DND-41 (cell line): ENCODE results near the gene PRTN3.

Experiments used
- ATAC-seq: fragments of 200-7000 bp; cut with Tn5 transposase; 3 replicates; pipeline ENCODE4 v1.9.1; 2021; ENCODE audit warnings: low read depth; ENCODE audit not compliant: insufficient read depth
- DNase-seq: peaks from one replicate; pipeline ENCODE4 v3.0.0-alpha.2; 2020
- H2AFZ ChIP-seq: 2 replicates; pipeline ENCODE4 v1.6.0; 2012; ENCODE audit warnings: low read depth, low read length
- H3K27ac ChIP-seq: 2 replicates; pipeline ENCODE4 v1.5.1; 2012; ENCODE audit warnings: low read length, inconsistent platforms
- H3K27me3 ChIP-seq: fragments of 200-600 bp; sonication (generic); 2 replicates; pipeline ENCODE4 v1.6.0; 2012; ENCODE audit warnings: low read length, mild to moderate bottlenecking, inconsistent platforms; ENCODE audit not compliant: insufficient read depth, poor library complexity
- H3K36me3 ChIP-seq: 2 replicates; pipeline ENCODE4 v1.5.1; 2012; ENCODE audit warnings: low read length, inconsistent platforms; ENCODE audit not compliant: insufficient read depth
- H3K4me1 ChIP-seq: 2 replicates; pipeline ENCODE4 v1.5.1; 2012; ENCODE audit warnings: mild to moderate bottlenecking, low read length; ENCODE audit not compliant: insufficient read depth
- H3K4me2 ChIP-seq: 2 replicates; pipeline ENCODE4 v1.6.0; 2012; ENCODE audit warnings: mild to moderate bottlenecking, moderate library complexity, low read length, inconsistent platforms; ENCODE audit not compliant: insufficient read depth
- H3K4me3 ChIP-seq, 2 experiments: fragments of 200-600 bp in 1 of 2; shearing (Covaris generic) in 1 of 2; 2 replicates each; pipeline ENCODE4 v1.5.1; 2012 to 2016; ENCODE audit warnings: inconsistent platforms in 2 of 2, low read length in 2 of 2, mild to moderate bottlenecking in 2 of 2, low read depth in 1 of 2, moderate library complexity in 1 of 2
- H3K79me2 ChIP-seq: 2 replicates; pipeline ENCODE4 v1.6.0; 2012; ENCODE audit warnings: low read length, inconsistent platforms; ENCODE audit not compliant: insufficient read depth
- H3K9ac ChIP-seq: 2 replicates; pipeline ENCODE4 v1.6.0; 2012; ENCODE audit warnings: low read depth, mild to moderate bottlenecking, inconsistent platforms, low read length, moderate library complexity
- H3K9me3 ChIP-seq: 2 replicates; pipeline ENCODE4 v1.5.1; 2012; ENCODE audit warnings: low read length, moderate library complexity, mild to moderate bottlenecking, inconsistent platforms; ENCODE audit not compliant: insufficient read depth, severe bottlenecking
- H4K20me1 ChIP-seq: 2 replicates; pipeline ENCODE4 v1.6.0; 2012; ENCODE audit warnings: low read length; ENCODE audit not compliant: insufficient read depth
- EZH2 ChIP-seq: IDR thresholded peaks from 3 replicates; pipeline ENCODE4 v1.6.1; 2012; ENCODE audit warnings: borderline replicate concordance, low read depth, mild to moderate bottlenecking, moderate library complexity, low read length, inconsistent platforms; ENCODE audit not compliant: severe bottlenecking
- TF ChIP-seq, protein P1 (sequence below): IDR thresholded peaks from 2 replicates; pipeline ENCODE4 v1.5.1; 2012; ENCODE audit warnings: borderline replicate concordance, low read length, moderate library complexity, mild to moderate bottlenecking; ENCODE audit not compliant: poor library complexity, severe bottlenecking; ENCODE audit errors: extremely low read depth

Gene PRTN3

DNA sequence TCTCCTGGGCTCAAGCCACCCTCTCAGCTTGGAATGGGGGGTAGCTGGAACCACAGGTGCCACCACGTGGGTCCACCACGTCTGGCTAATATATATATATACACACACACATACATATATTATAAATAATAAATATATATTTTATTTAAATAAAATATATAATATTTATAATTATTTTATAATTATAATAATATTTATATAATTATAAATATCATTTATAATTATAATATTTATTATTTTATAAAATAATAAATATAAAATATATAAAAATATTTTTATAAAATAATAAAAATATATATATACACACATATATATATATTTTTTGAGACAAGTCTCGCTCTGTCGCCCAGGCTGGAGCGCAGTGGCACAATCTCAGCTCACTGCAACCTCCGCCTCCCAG is 13.8 kb downstream of the PRTN3 start:
- ATAC-seq (no peak), DNase-seq (no peak)
- H3K4me3 ChIP-seq: no peak overlapping the region
- no peak overlapping the region for H3K4me2 ChIP-seq
- no peaks in the 10 kb centered on the region for H4K20me1 ChIP-seq
- H3K9me3 ChIP-seq: no peaks in the 10 kb centered on the region
- H3K4me1 ChIP-seq: no peaks in the 10 kb centered on the region
- no peak overlapping the region for H3K27ac ChIP-seq
- no peaks in the 10 kb centered on the region for H3K27me3 ChIP-seq
- H2AFZ ChIP-seq: no peak overlapping the region
- H3K79me2 ChIP-seq: no peaks in the 10 kb centered on the region
- no peaks in the 10 kb centered on the region for H3K36me3 ChIP-seq
- TF ChIP-seq, protein P1, sequence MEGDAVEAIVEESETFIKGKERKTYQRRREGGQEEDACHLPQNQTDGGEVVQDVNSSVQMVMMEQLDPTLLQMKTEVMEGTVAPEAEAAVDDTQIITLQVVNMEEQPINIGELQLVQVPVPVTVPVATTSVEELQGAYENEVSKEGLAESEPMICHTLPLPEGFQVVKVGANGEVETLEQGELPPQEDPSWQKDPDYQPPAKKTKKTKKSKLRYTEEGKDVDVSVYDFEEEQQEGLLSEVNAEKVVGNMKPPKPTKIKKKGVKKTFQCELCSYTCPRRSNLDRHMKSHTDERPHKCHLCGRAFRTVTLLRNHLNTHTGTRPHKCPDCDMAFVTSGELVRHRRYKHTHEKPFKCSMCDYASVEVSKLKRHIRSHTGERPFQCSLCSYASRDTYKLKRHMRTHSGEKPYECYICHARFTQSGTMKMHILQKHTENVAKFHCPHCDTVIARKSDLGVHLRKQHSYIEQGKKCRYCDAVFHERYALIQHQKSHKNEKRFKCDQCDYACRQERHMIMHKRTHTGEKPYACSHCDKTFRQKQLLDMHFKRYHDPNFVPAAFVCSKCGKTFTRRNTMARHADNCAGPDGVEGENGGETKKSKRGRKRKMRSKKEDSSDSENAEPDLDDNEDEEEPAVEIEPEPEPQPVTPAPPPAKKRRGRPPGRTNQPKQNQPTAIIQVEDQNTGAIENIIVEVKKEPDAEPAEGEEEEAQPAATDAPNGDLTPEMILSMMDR: no peak
- TF ChIP-seq EZH2: no peak
- no peak overlapping the region for H3K9ac ChIP-seq

DNA sequence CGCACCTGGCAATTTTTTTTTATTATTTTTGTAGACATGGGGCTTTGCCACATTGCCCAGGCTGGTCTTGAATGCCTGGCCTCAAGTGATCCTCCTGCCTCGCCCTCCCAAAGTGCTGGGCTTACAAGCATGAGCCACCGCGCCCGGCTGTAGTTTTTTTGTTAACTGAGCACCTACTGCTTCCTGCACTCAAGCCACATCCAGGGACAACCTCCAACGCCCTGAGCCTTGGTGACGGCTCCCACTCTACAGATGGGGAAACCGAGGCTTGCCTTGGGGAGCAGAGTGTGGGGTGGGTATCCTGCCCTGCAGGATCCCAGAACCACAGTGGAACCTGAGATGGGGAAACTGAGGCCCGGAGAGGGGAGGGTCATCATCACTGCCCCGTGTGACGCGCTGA is 14.3 kb downstream of the PRTN3 start:
- no peak for ATAC-seq
- Histone ChIP-seq H3K4me3 (no peak overlapping the region), H2AFZ (no peak overlapping the region), H3K79me2 (no peaks in the 10 kb centered on the region), H3K9me3 (no peaks in the 10 kb centered on the region), H3K27me3 (no peaks in the 10 kb centered on the region), H3K4me1 (no peaks in the 10 kb centered on the region), H3K9ac (no peak overlapping the region), H3K4me2 (no peak overlapping the region), H3K36me3 (no peaks in the 10 kb centered on the region), H4K20me1 (no peaks in the 10 kb centered on the region), H3K27ac (no peak overlapping the region)
- no peak for TF ChIP-seq EZH2
- TF ChIP-seq, protein P1: no peak
- DNase-seq: no peak

DNA sequence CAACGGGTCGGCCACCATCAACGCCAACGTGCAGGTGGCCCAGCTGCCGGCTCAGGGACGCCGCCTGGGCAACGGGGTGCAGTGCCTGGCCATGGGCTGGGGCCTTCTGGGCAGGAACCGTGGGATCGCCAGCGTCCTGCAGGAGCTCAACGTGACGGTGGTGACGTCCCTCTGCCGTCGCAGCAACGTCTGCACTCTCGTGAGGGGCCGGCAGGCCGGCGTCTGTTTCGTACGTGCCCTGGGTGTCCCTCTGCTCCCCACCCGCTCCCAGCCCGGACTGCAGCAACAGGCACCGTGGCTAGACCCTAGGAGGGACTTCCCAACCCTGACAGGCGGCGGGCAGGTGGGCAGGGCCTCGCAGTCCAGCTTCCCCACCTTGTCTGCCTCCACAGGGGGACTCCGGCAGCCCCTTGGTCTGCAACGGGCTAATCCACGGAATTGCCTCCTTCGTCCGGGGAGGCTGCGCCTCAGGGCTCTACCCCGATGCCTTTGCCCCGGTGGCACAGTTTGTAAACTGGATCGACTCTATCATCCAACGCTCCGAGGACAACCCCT is 14.8 kb downstream of the PRTN3 start:
- DNase-seq (no peak), ATAC-seq (no peak)
- H3K36me3 ChIP-seq: no peaks in the 10 kb centered on the region
- no peaks in the 10 kb centered on the region for H3K79me2 ChIP-seq
- H2AFZ ChIP-seq: no peak overlapping the region
- no peaks in the 10 kb centered on the region for H3K9me3 ChIP-seq
- no peaks in the 10 kb centered on the region for H3K27me3 ChIP-seq
- no peaks in the 10 kb centered on the region for H4K20me1 ChIP-seq
- no peak for TF ChIP-seq EZH2
- TF ChIP-seq, protein P1: no peak
- no peak overlapping the region for H3K4me3 ChIP-seq
- H3K27ac ChIP-seq: no peak overlapping the region
- H3K4me1 ChIP-seq: no peaks in the 10 kb centered on the region
- H3K4me2 ChIP-seq: no peak overlapping the region
- H3K9ac ChIP-seq: no peak overlapping the region

DNA sequence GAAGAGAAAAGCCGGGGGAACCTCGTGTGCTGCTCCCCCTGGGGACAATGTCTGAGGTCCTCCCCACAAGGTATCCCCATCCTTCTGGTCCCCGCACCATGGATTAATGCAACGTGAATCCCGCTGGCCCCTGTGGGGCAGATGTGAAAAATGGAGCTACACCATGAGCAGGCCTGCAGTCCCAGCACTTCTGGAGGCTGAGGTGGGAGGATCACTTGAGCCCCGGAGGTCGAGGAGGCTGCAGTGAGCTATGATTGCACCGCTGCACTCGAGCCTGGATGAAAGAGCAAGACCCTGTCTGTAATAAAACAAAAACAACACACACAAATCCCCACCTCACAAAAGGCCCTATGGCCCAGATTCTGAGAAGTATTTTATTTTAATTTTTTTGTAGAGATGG is 17.5 kb downstream of the PRTN3 start:
- Histone ChIP-seq H3K4me3 (no peak overlapping the region), H3K4me1 (no peaks in the 10 kb centered on the region), H3K79me2 (no peaks in the 10 kb centered on the region), H3K27me3 (no peaks in the 10 kb centered on the region), H3K4me2 (no peak overlapping the region), H3K9me3 (no peaks in the 10 kb centered on the region), H3K36me3 (no peaks in the 10 kb centered on the region), H4K20me1 (no peaks in the 10 kb centered on the region), H3K9ac (no peak overlapping the region), H3K27ac (no peak overlapping the region), H2AFZ (no peak overlapping the region)
- TF ChIP-seq EZH2: no peak
- TF ChIP-seq, protein P1: no peak
- DNase-seq: no peak
- no peak for ATAC-seq
